HCT116 (cell line): ENCODE data around the gene IL3. TPM values are rescaled to one million over a fixed set of nuclear protein-coding genes. Genes with fewer than 3 reads are reported as not detected.

Experiments used
- ATAC-seq: fragments of 200-7000 bp; cut with Tn5 transposase; 2 replicates; pipeline ENCODE4 v1.9.1; 2020; ENCODE audit warnings: mild to moderate bottlenecking, moderate library complexity
- BruUV-seq: library from RNA; stranded (reverse); fragments of 400-500 nt; replicated peaks from 2 replicates; lab custom pipeline; 2021; lab: Mats Ljungman, UMichigan
- CTCF ChIA-PET: fragments of 300-600 bp; sonication (Branson Sonifier 250); formaldehyde crosslinking; loops from one replicate; lab custom pipeline; 2021; ENCODE audit warnings: antibody characterized with exemption; lab: Charles Lee
- POLR2A ChIA-PET: fragments of 300-600, 350-600 bp; sonication (Branson Sonifier 250); formaldehyde crosslinking; loops from one replicate; lab custom pipeline; 2021; ENCODE audit warnings: antibody characterized with exemption; lab: Charles Lee
- RAD21 ChIA-PET, 2 experiments: fragments of 300-600 bp; sonication (Branson Sonifier 250); formaldehyde crosslinking; loops; one replicate each; lab custom pipeline; 2023; ENCODE audit warnings: low total read pairs in 2 of 2; ENCODE audit not compliant: uncharacterized antibody in 2 of 2, unreplicated experiment in 2 of 2, low non-redundant PET in 1 of 2; lab: Charles Lee
- DNase-seq: peaks from one replicate; pipeline ENCODE4 v3.0.0-alpha.2; 2010; ENCODE audit warnings: low read depth, low spot score
- H2AFZ ChIP-seq: fragments of 200-600 bp; shearing (Covaris generic), sonication (generic); 2 replicates; pipeline ENCODE4 v1.6.1; 2017; ENCODE audit warnings: low read depth, mixed run types, mixed read lengths, antibody characterized with exemption, low read length; ENCODE audit not compliant: poor library complexity, severe bottlenecking
- H3K27ac ChIP-seq: 2 replicates; pipeline ENCODE4 v1.5.1; 2012; ENCODE audit warnings: low read depth, low read length
- H3K27me3 ChIP-seq: fragments of 200-600 bp; sonication (generic); 2 replicates; pipeline ENCODE4 v1.6.1; 2016; ENCODE audit warnings: mixed run types, low read length, mixed read lengths; ENCODE audit not compliant: insufficient read depth
- H3K36me3 ChIP-seq, 2 experiments: fragments of 200-500 bp in 1 of 2; fragments of 200-600 bp in 1 of 2; sonication (Bioruptor generic) in 1 of 2; sonication (generic) in 1 of 2; 2 replicates each; pipeline versions ENCODE4 v1.5.1 to v1.6.1; 2014 to 2016; ENCODE audit warnings: low read length in 2 of 2, inconsistent platforms in 1 of 2, mixed read lengths in 1 of 2, mixed run types in 1 of 2; ENCODE audit not compliant: insufficient read depth in 2 of 2, control insufficient read depth in 1 of 2
- H3K4me1 ChIP-seq, 2 experiments: fragments of 200-600 bp in 1 of 2; sonication (generic) in 1 of 2; 2 replicates each; pipeline versions ENCODE4 v1.5.1 to v1.6.1; 2012 to 2017; ENCODE audit warnings: low read length in 2 of 2, inconsistent platforms in 1 of 2, mild to moderate bottlenecking in 1 of 2, mixed read lengths in 1 of 2, mixed run types in 1 of 2, moderate library complexity in 1 of 2; ENCODE audit not compliant: insufficient read depth in 2 of 2, control insufficient read depth in 1 of 2
- H3K4me2 ChIP-seq: fragments of 200-600 bp; sonication (generic); 2 replicates; pipeline ENCODE4 v1.6.1; 2017; ENCODE audit warnings: mixed run types, low read length, mixed read lengths
- H3K4me3 ChIP-seq, 2 experiments: fragments of 200-600 bp in 1 of 2; sonication (generic) in 1 of 2; replicated peaks in 1 of 2; 2 replicates each; pipeline ENCODE4 v1.5.1; 2011 to 2016; ENCODE audit warnings: low read length in 2 of 2, control low read depth in 1 of 2, low read depth in 1 of 2, mild to moderate bottlenecking in 1 of 2, mixed read lengths in 1 of 2, mixed run types in 1 of 2
- H3K79me2 ChIP-seq: fragments of 200-600 bp; sonication (generic); 2 replicates; pipeline ENCODE4 v1.6.1; 2017; ENCODE audit warnings: mild to moderate bottlenecking, mixed run types, low read length, moderate library complexity, mixed read lengths; ENCODE audit not compliant: insufficient read depth
- H3K9ac ChIP-seq: fragments of 200-600 bp; sonication (generic); 2 replicates; pipeline ENCODE4 v1.6.1; 2016; ENCODE audit warnings: low read length, mixed read lengths
- H3K9me2 ChIP-seq: fragments of 200-600 bp; sonication (generic), shearing (Covaris generic); 2 replicates; pipeline ENCODE4 v1.6.1; 2017; ENCODE audit warnings: mixed run types, mild to moderate bottlenecking, moderate library complexity; ENCODE audit not compliant: insufficient read depth
- H3K9me3 ChIP-seq, 2 experiments: fragments of 200-500 bp in 1 of 2; fragments of 200-600 bp in 1 of 2; sonication (Bioruptor generic) in 1 of 2; sonication (generic) in 1 of 2; 2 replicates each; pipeline ENCODE4 v1.6.1; 2014 to 2017; ENCODE audit warnings: low read length in 2 of 2, mixed read lengths in 2 of 2, inconsistent platforms in 1 of 2, low read depth in 1 of 2, mild to moderate bottlenecking in 1 of 2, mixed run types in 1 of 2, moderate library complexity in 1 of 2; ENCODE audit not compliant: control insufficient read depth in 1 of 2, insufficient read depth in 1 of 2
- H4K20me1 ChIP-seq: fragments of 200-600 bp; sonication (generic), shearing (Covaris generic); 2 replicates; pipeline ENCODE4 v1.6.1; 2017; ENCODE audit warnings: mixed run types, mild to moderate bottlenecking, moderate library complexity; ENCODE audit not compliant: insufficient read depth
- EGR1 ChIP-seq: IDR thresholded peaks from 2 replicates; pipeline ENCODE4 v1.6.1; 2012; ENCODE audit warnings: low read depth
- RAD21 ChIP-seq: IDR thresholded peaks from 2 replicates; pipeline ENCODE4 v1.6.1; 2012; ENCODE audit warnings: low read depth, mild to moderate bottlenecking
- intact Hi-C: fragments of 100-400 bp; cut with micrococcal nuclease; formaldehyde crosslinking; loops from 2 replicates; pipeline ENCODE4 v1.10.0; 2022
- total RNA-seq: library from RNA; stranded (reverse); gene quantifications from one replicate; pipeline ENCODE4 v1.2.1, GENCODE V29; 2021; ENCODE audit not compliant: unreplicated experiment
- TF ChIP-seq, protein P1 (sequence below), 3 experiments: fragments of 200-600 bp in 1 of 3; sonication (generic) in 1 of 3; IDR thresholded peaks in 2 of 3; conservative IDR thresholded peaks in 1 of 3; 2 replicates each; pipeline ENCODE4 v1.5.1; 2012 to 2017; ENCODE audit warnings: low read depth in 2 of 3, low read length in 2 of 3, antibody characterized with exemption in 1 of 3, borderline replicate concordance in 1 of 3, control low read depth in 1 of 3, mild to moderate bottlenecking in 1 of 3, mixed read lengths in 1 of 3, mixed run types in 1 of 3, moderate library complexity in 1 of 3; ENCODE audit not compliant: insufficient read depth in 1 of 3

Gene IL3
- total RNA-seq, 1 experiment from 2014 or later, result not detected

DNA sequence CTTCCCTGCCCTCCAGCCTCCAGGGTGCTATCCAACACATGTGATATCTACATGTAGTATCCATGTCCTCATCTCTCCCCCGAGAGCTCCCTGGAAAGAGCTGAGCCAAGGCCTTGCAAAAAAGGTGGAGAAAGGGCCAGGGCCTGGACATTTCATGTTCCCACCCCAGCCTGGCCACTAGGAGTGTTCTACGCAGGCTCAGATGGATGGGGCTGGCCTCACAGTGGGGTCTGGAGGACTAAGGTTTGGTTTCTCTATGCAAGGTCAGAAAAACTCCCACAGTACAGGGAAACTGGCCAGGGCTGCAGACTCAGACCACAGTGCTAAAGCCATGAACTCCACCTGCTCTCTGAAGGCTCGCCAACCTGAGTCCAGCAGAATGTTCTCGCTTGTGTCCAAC lies 11.6 kb downstream of the IL3 start:
- Histone ChIP-seq H3K9me2 (no peaks in the 10 kb centered on the region), H3K9me3 (no peaks in the 10 kb centered on the region), H3K27ac (no peak overlapping the region), H2AFZ (no peak overlapping the region), H4K20me1 (no peaks in the 10 kb centered on the region), H3K4me2 (no peak overlapping the region), H3K4me1 (peaks cover 16 to 29% of the 10 kb centered on the region in 2 experiments), H3K4me3 (no peak overlapping the region), H3K27me3 (no peaks in the 10 kb centered on the region), H3K9ac (no peak overlapping the region), H3K79me2 (no peaks in the 10 kb centered on the region), H3K36me3 (no peaks in the 10 kb centered on the region)
- ATAC-seq (no peak), DNase-seq (no peak)
- intact Hi-C loops, result no loop called here
- no TSS peak for BruUV-seq
- CTCF ChIA-PET, result no interaction called here
- RAD21 ChIA-PET, result no interaction called here
- TF ChIP-seq, protein P1, sequence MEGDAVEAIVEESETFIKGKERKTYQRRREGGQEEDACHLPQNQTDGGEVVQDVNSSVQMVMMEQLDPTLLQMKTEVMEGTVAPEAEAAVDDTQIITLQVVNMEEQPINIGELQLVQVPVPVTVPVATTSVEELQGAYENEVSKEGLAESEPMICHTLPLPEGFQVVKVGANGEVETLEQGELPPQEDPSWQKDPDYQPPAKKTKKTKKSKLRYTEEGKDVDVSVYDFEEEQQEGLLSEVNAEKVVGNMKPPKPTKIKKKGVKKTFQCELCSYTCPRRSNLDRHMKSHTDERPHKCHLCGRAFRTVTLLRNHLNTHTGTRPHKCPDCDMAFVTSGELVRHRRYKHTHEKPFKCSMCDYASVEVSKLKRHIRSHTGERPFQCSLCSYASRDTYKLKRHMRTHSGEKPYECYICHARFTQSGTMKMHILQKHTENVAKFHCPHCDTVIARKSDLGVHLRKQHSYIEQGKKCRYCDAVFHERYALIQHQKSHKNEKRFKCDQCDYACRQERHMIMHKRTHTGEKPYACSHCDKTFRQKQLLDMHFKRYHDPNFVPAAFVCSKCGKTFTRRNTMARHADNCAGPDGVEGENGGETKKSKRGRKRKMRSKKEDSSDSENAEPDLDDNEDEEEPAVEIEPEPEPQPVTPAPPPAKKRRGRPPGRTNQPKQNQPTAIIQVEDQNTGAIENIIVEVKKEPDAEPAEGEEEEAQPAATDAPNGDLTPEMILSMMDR (IDR thresholded peaks at IDR 0.05 in 2 of 3, conservative IDR thresholded peaks at IDR 0.05 in 1 of 3; ENCODE audit: borderline replicate concordance in 1 of 3, insufficient read depth in 1 of 3, low read depth in 2 of 3, low read length in 2 of 3), result peak in 1 of 3 experiments; percentile 12; a peak in 1 of 6 replicates
- TF ChIP-seq EGR1, result no peak
- POLR2A ChIA-PET, result no interaction called here

DNA sequence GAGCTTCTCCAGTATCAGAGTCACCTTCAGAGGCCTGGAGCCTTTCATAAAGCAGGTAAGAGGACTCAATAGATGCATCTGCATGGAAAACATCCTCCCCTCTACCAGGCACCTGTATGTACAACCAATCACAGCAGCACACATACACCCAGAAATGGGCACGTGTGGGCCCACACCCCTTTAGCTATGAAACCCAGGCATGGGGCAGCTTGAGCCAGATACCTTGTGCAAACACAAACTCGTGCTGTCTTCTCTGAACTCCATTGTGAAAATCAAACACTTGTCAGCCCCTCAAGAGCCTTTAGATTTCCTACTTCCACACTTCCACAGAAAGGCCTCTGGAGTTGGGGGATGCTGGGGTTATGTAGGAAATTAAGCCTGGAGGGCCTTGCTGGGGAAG lies 12.1 kb downstream of the IL3 start:
- Histone ChIP-seq H3K4me3 (no peak overlapping the region), H4K20me1 (no peaks in the 10 kb centered on the region), H3K9me2 (no peaks in the 10 kb centered on the region), H3K27me3 (no peaks in the 10 kb centered on the region), H3K36me3 (no peaks in the 10 kb centered on the region), H3K9ac (no peak overlapping the region), H3K4me1 (peaks cover 16 to 29% of the 10 kb centered on the region in 2 experiments), H3K79me2 (no peaks in the 10 kb centered on the region), H3K4me2 (no peak overlapping the region), H2AFZ (no peak overlapping the region), H3K9me3 (no peaks in the 10 kb centered on the region), H3K27ac (no peak overlapping the region)
- TF ChIP-seq RAD21, result no peak
- no peak for ATAC-seq
- CTCF ChIA-PET, result interaction anchor here (2.1 kb wide), 1 partner anchor 10 kb away, joined by 7 read pairs; no protein-coding TSS in a partner anchor
- BruUV-seq, result no TSS peak
- intact Hi-C loops, result no loop called here
- no peak for DNase-seq
- POLR2A ChIA-PET, result no interaction called here
- RAD21 ChIA-PET, result no interaction called here
